ENCODE results near the gene OR2A1. TPM values are rescaled to one million over a fixed set of nuclear protein-coding genes. Genes with fewer than 3 reads are reported as not detected.
"Not testable (repeated sequence)": the region's sequence is repeated elsewhere in the genome, so short reads cannot be mapped to it uniquely, and the experiment has no call there.

OR2A1 gene
- total and polyA plus RNA-seq, 7 donors, result 0.01 to 0.03 TPM; not detected in 5

DNA sequence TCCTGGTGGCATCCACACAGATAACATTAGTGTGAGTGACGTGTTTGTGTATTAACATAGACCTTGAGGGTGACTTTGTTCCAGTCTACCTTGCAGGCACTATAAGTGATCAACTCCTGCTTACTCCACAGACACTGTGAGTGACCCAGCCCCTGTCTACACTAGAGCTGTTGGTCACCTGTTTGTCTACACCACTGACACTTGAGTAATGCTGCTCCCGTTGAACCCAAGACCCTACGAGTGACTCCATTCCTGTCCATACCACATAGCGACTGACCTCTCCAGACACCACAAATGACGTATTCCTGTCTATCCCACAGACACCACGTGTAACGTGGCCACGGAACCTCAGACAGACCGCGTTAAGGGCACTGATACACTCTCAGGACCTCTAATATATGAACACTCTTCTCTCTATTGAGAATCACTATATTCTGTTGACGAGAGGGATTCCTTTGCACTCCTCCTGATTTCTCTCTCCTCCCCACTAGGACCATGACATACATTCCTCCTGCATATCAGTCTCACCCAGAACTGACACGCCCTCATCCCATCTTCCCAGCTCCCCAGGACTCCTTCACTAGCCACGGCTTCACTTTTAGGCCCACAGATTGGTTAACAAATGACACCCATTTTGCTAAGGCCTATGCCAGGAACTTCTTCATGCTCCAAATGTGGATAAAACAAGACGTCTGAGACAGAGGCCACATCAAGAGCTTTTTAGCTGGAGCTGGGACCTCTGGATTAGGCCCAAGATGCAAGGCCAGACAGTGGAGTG is 19.6 kb upstream of the OR2A1 start:
- H3K27me3 ChIP-seq (ENCODE audit: insufficient read depth in 3 of 3, low read length in 2 of 3); H3K27ac ChIP-seq; H3K9me3 ChIP-seq; ATAC-seq; intact Hi-C loops (cut with DNase I); H3K36me3 ChIP-seq (ENCODE audit: insufficient read depth in 1 of 2, low read depth in 1 of 2); DNase-seq; H3K4me3 ChIP-seq; H3K4me1 ChIP-seq: not testable (repeated sequence)
- WGBS, 3 donors, result 94 to 98% (median 95%) methylated on average over 2 to 3 of the region's 14 CpGs

DNA sequence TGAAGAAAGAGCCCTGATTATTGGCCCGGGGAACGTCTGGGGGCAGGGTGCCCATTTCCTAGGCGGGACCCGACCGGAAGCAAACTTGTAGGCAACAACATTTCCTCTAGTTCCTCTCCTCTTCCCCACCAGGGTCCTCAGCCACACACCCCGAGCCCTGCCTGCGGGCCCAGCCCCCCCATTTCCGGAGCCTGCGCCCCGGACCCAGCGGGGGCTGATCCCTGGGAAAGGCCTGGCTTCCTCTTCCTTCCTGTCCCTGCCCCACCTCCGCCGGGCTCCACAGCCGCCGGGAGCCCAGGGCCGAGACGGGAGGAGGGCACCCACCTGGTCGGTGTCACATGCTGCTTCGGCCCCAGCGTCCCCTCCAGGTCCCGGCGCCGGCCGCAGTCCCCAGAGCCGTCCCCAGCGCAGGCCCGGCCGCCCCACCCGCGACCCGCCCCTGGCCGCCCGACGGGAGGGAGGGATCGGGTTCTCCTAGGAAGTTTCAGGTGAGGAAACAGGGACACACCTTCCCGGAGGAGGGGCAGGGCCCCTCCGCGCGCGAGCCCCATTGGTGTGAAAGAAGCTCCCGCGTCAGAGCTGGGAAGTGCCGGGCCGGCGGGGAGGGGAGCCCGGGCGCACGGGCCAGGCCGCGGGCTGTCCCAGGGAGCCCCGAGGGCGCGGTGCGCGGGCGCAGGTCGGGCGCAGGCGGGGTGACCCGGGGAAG is 18.3 kb upstream of the OR2A1 start:
- H3K27me3 ChIP-seq (ENCODE audit: insufficient read depth in 3 of 3, low read length in 2 of 3); H3K27ac ChIP-seq; H3K4me3 ChIP-seq; intact Hi-C loops (cut with DNase I); DNase-seq; H3K36me3 ChIP-seq (ENCODE audit: insufficient read depth in 1 of 2, low read depth in 1 of 2); H3K9me3 ChIP-seq; H3K4me1 ChIP-seq: not testable (repeated sequence)
- peak; percentile 35 to 75 (median 54) for ATAC-seq
- no CpG with 5 or more reads among the region's 60 CpGs for WGBS, 3 donors

DNA sequence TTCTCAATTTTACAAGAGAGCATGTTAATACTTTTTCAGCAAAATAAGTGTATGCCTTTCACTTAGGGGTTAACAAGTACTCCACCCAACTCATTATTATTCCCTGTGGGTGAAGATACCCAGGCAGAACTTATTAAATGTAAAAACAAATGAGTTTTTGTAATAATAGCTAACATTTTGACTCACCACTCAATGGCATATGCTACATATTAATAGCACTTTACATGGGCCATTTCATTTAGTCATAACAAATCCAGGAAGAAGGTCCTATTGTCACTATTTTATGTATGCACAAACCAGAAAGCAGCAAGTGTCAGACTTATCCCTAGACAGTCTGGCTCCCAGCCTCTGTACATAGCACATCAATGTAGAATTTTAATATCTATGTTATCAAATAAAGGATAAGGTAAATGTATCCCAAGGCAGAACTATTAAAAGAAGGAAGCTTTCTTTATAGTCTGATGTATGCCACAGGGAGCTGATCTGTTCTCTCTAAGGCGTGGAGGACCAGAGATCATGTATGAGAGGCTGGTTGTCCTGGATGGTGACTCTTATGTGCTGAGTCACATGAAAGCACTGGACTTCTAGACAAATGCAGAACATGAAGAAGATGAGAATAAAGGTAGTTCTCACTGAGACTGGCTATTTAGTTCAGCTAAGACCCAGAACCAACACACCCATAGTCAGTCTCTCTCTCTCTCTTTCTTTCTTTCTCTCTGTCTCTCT is 9.5 kb upstream of the OR2A1 start:
- H3K27me3 ChIP-seq (ENCODE audit: insufficient read depth in 3 of 3, low read length in 2 of 3); H3K27ac ChIP-seq; H3K36me3 ChIP-seq (ENCODE audit: insufficient read depth in 1 of 2, low read depth in 1 of 2); ATAC-seq; H3K9me3 ChIP-seq; intact Hi-C loops (cut with DNase I); H3K4me1 ChIP-seq; H3K4me3 ChIP-seq; DNase-seq: not testable (repeated sequence)
- no CpG with 5 or more reads among the region's 1 CpG for WGBS, 3 donors

DNA sequence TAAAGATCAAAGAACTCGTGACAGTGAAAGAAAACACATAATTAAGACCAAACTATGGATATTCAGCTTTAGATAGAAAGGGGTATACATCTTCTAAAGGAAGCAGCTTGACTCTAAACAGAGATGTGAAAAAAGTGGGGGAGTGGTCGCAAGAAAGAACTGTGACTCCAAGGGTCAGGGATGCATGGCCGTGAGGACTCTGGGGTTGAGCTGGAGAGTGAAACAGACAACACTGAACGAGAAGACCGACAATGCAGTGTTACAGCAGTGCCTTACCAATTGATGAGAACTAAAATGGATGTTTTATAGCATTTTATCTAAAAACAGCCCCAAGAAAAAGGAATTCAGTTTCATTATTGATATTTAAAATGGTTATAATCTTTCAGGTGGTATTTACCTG is 8.6 kb upstream of the OR2A1 start:
- H3K9me3 ChIP-seq; ATAC-seq; intact Hi-C loops (cut with DNase I); H3K27me3 ChIP-seq (ENCODE audit: insufficient read depth in 3 of 3, low read length in 2 of 3); H3K4me1 ChIP-seq; H3K27ac ChIP-seq; H3K36me3 ChIP-seq (ENCODE audit: insufficient read depth in 1 of 2, low read depth in 1 of 2); DNase-seq; H3K4me3 ChIP-seq: not testable (repeated sequence)
- no CpG with 5 or more reads among the region's 5 CpGs for WGBS, 3 donors

DNA sequence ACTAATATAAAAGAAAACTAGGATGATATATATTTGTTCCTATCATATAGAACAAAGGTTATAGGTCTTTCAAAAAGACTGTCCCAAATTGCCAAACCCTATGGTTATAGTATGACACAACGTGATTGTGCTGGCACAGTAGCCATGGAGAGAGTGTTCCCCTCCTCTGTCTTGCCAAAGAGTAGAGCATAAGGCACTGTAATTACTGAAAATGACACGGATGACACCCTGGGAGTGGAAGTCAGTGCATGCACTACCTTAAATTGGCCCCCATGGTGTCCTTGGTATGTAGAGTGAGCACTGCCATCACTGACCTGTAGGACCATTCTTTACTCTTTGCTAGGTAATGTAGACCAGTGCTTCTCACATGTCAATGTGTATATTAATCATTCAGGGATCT is 7.1 kb upstream of the OR2A1 start:
- H3K9me3 ChIP-seq; H3K27me3 ChIP-seq (ENCODE audit: insufficient read depth in 3 of 3, low read length in 2 of 3); H3K4me1 ChIP-seq; ATAC-seq; H3K4me3 ChIP-seq; DNase-seq; intact Hi-C loops (cut with DNase I); H3K36me3 ChIP-seq (ENCODE audit: insufficient read depth in 1 of 2, low read depth in 1 of 2); H3K27ac ChIP-seq: not testable (repeated sequence)
- no CpG with 5 or more reads among the region's 2 CpGs for WGBS, 3 donors

DNA sequence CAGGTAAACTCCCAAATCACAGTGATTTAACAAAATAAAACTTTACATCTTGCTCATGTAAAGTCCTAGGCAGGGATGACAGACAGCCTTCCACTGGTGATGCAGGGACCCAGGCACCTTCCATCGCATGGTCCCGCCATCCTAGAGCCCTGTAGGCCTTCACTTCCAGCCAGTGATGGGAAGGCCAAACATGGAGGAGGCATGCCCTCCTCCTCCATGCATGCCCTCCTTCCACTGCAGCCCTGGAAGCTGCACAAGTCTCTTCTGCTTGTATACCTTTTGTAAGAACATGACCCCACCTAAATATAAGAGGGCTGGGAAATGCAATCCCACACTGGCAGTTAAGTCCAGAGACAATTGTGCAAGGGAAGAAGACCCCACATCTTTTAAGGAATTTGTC is 2.5 kb upstream of the OR2A1 start:
- no CpG with 5 or more reads among the region's 2 CpGs for WGBS, 3 donors
- not testable (repeated sequence) for DNase-seq

DNA sequence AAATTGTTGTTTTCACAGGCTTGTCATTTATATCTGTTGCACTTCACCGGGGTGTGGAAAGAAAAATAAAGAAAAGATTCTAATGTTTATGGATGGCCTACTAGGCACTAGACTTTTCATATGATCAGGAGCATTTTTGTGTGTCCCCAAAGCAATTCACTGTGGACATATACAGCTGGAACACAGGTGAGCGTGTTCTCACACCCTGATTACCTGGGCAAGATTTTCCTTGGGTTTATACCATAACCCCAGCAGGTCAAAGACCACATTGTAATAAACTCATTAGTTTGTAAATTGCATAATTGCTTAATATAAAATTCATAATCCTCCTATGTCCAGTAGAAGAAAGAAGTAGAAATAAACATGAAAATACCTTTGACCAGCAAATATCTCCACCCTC is 1.0 kb upstream of the OR2A1 start:
- ATAC-seq; H3K4me1 ChIP-seq; H3K27me3 ChIP-seq (ENCODE audit: insufficient read depth in 3 of 3, low read length in 2 of 3); H3K9me3 ChIP-seq; intact Hi-C loops (cut with DNase I); H3K27ac ChIP-seq; H3K4me3 ChIP-seq; H3K36me3 ChIP-seq (ENCODE audit: insufficient read depth in 1 of 2, low read depth in 1 of 2); DNase-seq: not testable (repeated sequence)
- 100% methylated on average over 1 of the region's 2 CpGs; no CpG with 5 or more reads in 2 of the 3 donors for WGBS, 3 donors

More for the DNA sequence above, 2.5 kb upstream of the OR2A1 start:
- intact Hi-C loops (cut with DNase I); H3K36me3 ChIP-seq (ENCODE audit: insufficient read depth in 1 of 2, low read depth in 1 of 2); ATAC-seq; H3K9me3 ChIP-seq; H3K27ac ChIP-seq; H3K4me1 ChIP-seq; H3K27me3 ChIP-seq (ENCODE audit: insufficient read depth in 3 of 3, low read length in 2 of 3); H3K4me3 ChIP-seq: not testable (repeated sequence)

DNA sequence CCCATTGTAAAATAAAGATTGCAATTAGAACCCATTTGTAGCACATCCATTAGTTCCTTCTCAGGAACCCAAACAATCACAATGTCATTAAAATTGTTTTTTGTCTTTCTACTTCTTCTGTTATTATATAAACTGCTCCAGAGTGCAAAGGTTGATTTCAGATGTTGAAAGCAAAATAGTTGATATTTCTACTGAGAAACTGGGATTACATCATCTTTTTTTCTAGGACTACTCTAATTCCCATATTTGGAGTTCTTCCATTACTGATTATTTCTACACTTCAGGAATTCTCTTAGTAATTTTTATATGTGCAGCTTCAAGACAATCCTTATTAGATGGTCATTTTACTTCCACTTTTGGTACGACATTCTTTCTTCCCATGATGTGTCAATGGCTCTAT is 5.3 kb downstream of the OR2A1 start:
- intact Hi-C loops (cut with DNase I); ATAC-seq; H3K36me3 ChIP-seq (ENCODE audit: insufficient read depth in 1 of 2, low read depth in 1 of 2); H3K4me3 ChIP-seq; H3K9me3 ChIP-seq; DNase-seq; H3K27me3 ChIP-seq (ENCODE audit: insufficient read depth in 3 of 3, low read length in 2 of 3); H3K27ac ChIP-seq; H3K4me1 ChIP-seq: not testable (repeated sequence)
- 83% methylated on average over 1 of the region's 1 CpG; no CpG with 5 or more reads in 2 of the 3 donors for WGBS, 3 donors

DNA sequence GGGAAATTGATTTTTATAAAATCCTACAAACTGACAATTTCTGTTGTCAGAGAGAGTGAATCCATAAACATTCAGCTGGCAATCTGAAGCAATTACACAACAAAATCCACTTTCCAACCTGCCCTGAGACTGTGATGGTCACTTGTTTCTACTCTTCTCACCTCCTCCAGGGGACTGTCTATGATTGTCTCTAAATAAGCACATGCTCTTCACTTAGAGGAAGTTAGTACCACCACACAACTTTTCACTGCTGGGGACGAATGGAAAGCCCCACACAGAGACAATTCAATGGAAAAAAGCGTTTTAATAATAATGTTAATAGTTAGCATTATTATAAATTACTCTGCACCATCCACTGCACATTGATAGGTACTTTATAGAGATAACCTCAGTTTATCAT is 7.3 kb downstream of the OR2A1 start:
- H3K27me3 ChIP-seq (ENCODE audit: insufficient read depth in 3 of 3, low read length in 2 of 3); intact Hi-C loops (cut with DNase I); DNase-seq; H3K36me3 ChIP-seq (ENCODE audit: insufficient read depth in 1 of 2, low read depth in 1 of 2); ATAC-seq; H3K4me3 ChIP-seq; H3K4me1 ChIP-seq; H3K27ac ChIP-seq; H3K9me3 ChIP-seq: not testable (repeated sequence)
- no CpG with 5 or more reads among the region's 2 CpGs for WGBS, 3 donors

DNA sequence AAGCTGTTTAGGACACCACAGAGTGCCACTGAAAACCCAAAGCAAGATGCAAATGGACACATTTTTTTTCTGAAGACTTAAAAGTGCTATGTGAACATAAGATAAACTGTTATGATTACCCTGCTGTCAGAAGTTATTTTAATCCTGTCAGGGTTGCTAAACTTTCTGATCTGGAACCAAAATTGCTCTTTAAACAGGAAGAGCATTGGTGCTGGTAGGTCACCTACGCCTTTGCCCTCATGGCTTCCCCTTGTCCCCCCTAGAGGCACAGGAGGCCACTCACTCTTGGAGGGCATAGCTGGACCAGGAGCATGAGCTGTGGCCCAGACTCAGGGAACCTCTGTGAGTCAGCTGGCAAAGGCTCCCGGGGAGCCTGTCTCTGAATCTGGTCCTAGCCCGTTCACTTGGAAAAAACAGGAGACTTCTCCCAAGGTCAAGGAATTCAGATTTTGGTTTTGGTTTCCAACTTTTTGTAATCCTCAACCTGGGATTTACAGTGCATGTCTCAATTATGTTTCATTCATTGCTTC is 9.5 kb downstream of the OR2A1 start:
- H3K4me3 ChIP-seq; DNase-seq; H3K27ac ChIP-seq; H3K27me3 ChIP-seq (ENCODE audit: insufficient read depth in 3 of 3, low read length in 2 of 3); H3K36me3 ChIP-seq (ENCODE audit: insufficient read depth in 1 of 2, low read depth in 1 of 2); ATAC-seq; intact Hi-C loops (cut with DNase I); H3K4me1 ChIP-seq; H3K9me3 ChIP-seq: not testable (repeated sequence)
- 86 to 100% (median 100%) methylated on average over 1 of the region's 3 CpGs for WGBS, 3 donors

DNA sequence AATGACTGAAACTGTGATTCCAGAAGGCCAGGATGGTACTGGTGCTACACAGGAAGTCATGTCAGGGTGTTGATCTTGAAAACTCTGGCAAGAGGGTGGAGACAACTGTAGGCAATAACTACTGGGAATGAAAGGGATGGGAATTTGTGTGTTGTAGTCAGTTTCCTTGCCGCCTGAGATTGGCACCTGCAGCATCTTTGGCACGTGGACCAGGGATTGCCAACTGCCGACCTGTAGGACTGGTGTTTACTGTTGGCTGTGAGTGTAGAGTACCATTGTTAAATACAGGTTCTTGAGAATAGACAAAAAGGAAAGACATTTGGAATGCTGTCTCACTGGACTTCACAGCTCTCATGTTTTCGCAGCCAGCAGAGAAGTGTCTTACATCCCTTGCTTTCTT is 11.1 kb downstream of the OR2A1 start:
- H3K27me3 ChIP-seq (ENCODE audit: insufficient read depth in 3 of 3, low read length in 2 of 3); ATAC-seq; H3K27ac ChIP-seq; intact Hi-C loops (cut with DNase I); H3K4me3 ChIP-seq; H3K36me3 ChIP-seq (ENCODE audit: insufficient read depth in 1 of 2, low read depth in 1 of 2); H3K9me3 ChIP-seq; H3K4me1 ChIP-seq: not testable (repeated sequence)
- peak; percentile 1 to 23 for DNase-seq
- WGBS, 3 donors, result 72 to 95% (median 86%) methylated on average over 3 of the region's 4 CpGs

All from psoas muscle (tissue), 8 donors.